ENCODE measurements around the gene ATF6.

ATF6 gene

GRCh38 chr1:161933592-161934588, 167.8 kb downstream of the ATF6 start:
- FAIRE-seq (no peak), DNase-seq (ENCODE audit: insufficient read length, low spot score) (no peak)
- TF ChIP-seq CTCF (IDR thresholded peaks at IDR 0.05; ENCODE audit: insufficient read depth, missing control alignments): no peak

GRCh38 chr1:161935264-161935663, 169.1 kb downstream of the ATF6 start:
- DNase-seq (ENCODE audit: insufficient read length, low spot score) (no peak), FAIRE-seq (peak; percentile 41)
- no peak for TF ChIP-seq CTCF (IDR thresholded peaks at IDR 0.05; ENCODE audit: insufficient read depth, missing control alignments)

GRCh38 chr1:161936786-161937185, 170.7 kb downstream of the ATF6 start:
- no peak for TF ChIP-seq CTCF (IDR thresholded peaks at IDR 0.05; ENCODE audit: insufficient read depth, missing control alignments)
- DNase-seq (ENCODE audit: insufficient read length, low spot score) (no peak), FAIRE-seq (no peak)

- FAIRE-seq: no peak
- DNase-seq (ENCODE audit: insufficient read length, low spot score): no peak
- no peak for TF ChIP-seq CTCF (IDR thresholded peaks at IDR 0.05; ENCODE audit: insufficient read depth, missing control alignments)
Observed at GRCh38 chr1:161940866-161941591, 174.9 kb downstream of the ATF6 start.

GRCh38 chr1:161941726-161942436, 175.8 kb downstream of the ATF6 start:
- FAIRE-seq: no peak
- no peak for TF ChIP-seq CTCF (IDR thresholded peaks at IDR 0.05; ENCODE audit: insufficient read depth, missing control alignments)
- DNase-seq (ENCODE audit: insufficient read length, low spot score): no peak

GRCh38 chr1:161943737-161944136, 177.6 kb downstream of the ATF6 start:
- DNase-seq (ENCODE audit: insufficient read length, low spot score) (no peak), FAIRE-seq (no peak)
- TF ChIP-seq CTCF (IDR thresholded peaks at IDR 0.05; ENCODE audit: insufficient read depth, missing control alignments): no peak

Measured in D721Med (cell line).